ENCODE data around the gene RIN3.

GRCh38 chr14:92686900-92687427 is 173.4 kb downstream of the RIN3 start:
- TF ChIP-seq CTCF (conservative IDR thresholded peaks at IDR 0.05; ENCODE audit: low read depth, low read length) = peak; percentile 81
- TF ChIP-seq EZH2 (IDR thresholded peaks at IDR 0.05; ENCODE audit: low read length, unreplicated experiment) = no peak

Measured in PC-3 (cell line).